Stomach (tissue), 4 donors: Measurements from ENCODE around the gene AGT.

ENCODE experiments used
- CTCF ChIP-seq, 7 experiments: fragments of 450-650 bp in 4 of 7; fragments of 200-600 bp in 3 of 7; sonication (generic) in 3 of 7; IDR thresholded peaks; one replicate each; pipeline ENCODE4 v1.5.1; 2016 to 2019; ENCODE audit warnings: antibody characterized with exemption in 7 of 7, control low read depth in 2 of 7, mild to moderate bottlenecking in 1 of 7
- POLR2A ChIP-seq, 4 donors: fragments of 450-650 bp; IDR thresholded peaks; one replicate each; pipeline ENCODE4 v1.6.1; 2016; ENCODE audit warnings: antibody characterized with exemption in 4 of 4, control low read depth in 2 of 4, mild to moderate bottlenecking in 1 of 4, moderate library complexity in 1 of 4

- TF ChIP-seq CTCF (IDR thresholded peaks at IDR 0.05): no peak
- TF ChIP-seq POLR2A (IDR thresholded peaks at IDR 0.05): no peak
These were observed 22.3 kb downstream of the AGT start for GRCh38 chr1:230691615-230692014.
